Measurements from ENCODE around the gene CYP4F22.

DNA sequence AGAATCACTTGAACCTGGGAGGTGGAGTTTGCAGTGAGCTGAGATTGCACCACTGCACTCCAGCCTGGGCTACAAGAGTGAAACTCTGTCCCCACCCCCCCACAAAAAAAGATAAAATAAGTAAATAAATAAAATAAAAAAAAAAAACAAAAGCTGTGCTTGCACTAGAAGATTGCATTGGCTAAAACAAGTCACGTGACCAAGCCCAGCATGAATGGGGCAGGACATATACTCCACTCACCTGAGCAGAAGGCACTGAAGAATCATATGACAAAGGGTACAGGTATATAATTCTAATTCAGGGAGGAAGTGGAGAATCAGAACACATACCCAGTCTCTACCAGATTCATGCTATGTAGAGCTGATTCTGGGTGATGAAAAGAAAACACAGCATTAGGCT, 36.6 kb downstream of the CYP4F22 start:
- TF ChIP-seq, protein P1, sequence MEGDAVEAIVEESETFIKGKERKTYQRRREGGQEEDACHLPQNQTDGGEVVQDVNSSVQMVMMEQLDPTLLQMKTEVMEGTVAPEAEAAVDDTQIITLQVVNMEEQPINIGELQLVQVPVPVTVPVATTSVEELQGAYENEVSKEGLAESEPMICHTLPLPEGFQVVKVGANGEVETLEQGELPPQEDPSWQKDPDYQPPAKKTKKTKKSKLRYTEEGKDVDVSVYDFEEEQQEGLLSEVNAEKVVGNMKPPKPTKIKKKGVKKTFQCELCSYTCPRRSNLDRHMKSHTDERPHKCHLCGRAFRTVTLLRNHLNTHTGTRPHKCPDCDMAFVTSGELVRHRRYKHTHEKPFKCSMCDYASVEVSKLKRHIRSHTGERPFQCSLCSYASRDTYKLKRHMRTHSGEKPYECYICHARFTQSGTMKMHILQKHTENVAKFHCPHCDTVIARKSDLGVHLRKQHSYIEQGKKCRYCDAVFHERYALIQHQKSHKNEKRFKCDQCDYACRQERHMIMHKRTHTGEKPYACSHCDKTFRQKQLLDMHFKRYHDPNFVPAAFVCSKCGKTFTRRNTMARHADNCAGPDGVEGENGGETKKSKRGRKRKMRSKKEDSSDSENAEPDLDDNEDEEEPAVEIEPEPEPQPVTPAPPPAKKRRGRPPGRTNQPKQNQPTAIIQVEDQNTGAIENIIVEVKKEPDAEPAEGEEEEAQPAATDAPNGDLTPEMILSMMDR (IDR thresholded peaks at IDR 0.05 in 2 of 3, conservative IDR thresholded peaks at IDR 0.05 in 1 of 3; ENCODE audit: borderline replicate concordance in 1 of 3, insufficient read depth in 1 of 3, low read depth in 2 of 3, low read length in 2 of 3), result no peak
- TF ChIP-seq EGR1 (IDR thresholded peaks at IDR 0.05; ENCODE audit: low read depth) (no peak), JUND (IDR thresholded peaks at IDR 0.05) (no peak), POLR2AphosphoS5 (IDR thresholded peaks at IDR 0.05; ENCODE audit: low read depth, low read length) (no peak), RAD21 (IDR thresholded peaks at IDR 0.05; ENCODE audit: low read depth) (no peak), CEBPB (IDR thresholded peaks at IDR 0.05; ENCODE audit: low read depth) (no peak), MAX (IDR thresholded peaks at IDR 0.05) (no peak)

Measured in HCT116 (cell line).